ENCODE data around the gene IFNA8.
A peak's percentile ranks its signal among the peaks of the same experiment; 100 is the strongest.
"Not testable (repeated sequence)": the region's sequence is repeated elsewhere in the genome, so short reads cannot be mapped to it uniquely, and the experiment has no call there.

The IFNA8 gene

GRCh38 chr9:21415493-21416267, 6.8 kb downstream of the IFNA8 start:
- Histone ChIP-seq H3K9me3 (no peaks in the 10 kb centered on the region), H3K9ac (no peak overlapping the region), H3K27ac (no peak overlapping the region), H3K27me3 (no peaks in the 10 kb centered on the region), H4K20me1 (no peaks in the 10 kb centered on the region), H3K4me3 (no peak overlapping the region), H3K4me1 (peaks cover 66% of the 10 kb centered on the region), H3K4me2 (no peak overlapping the region), H3K36me3 (no peaks in the 10 kb centered on the region)
- no peak for TF ChIP-seq Cebpa-rat (IDR thresholded peaks at IDR 0.05)

GRCh38 chr9:21428235-21428634, 19.3 kb downstream of the IFNA8 start:
- no peak overlapping the region for H3K27ac ChIP-seq
- no peak overlapping the region for H3K4me2 ChIP-seq
- no peaks in the 10 kb centered on the region for H3K36me3 ChIP-seq
- no peak overlapping the region for H3K9ac ChIP-seq
- no peaks in the 10 kb centered on the region for H3K4me1 ChIP-seq
- no peaks in the 10 kb centered on the region for H4K20me1 ChIP-seq
- H3K4me3 ChIP-seq, result no peak overlapping the region
- TF ChIP-seq Cebpa-rat (IDR thresholded peaks at IDR 0.05), result no peak
- H3K9me3 ChIP-seq, result peaks cover 6% of the 10 kb centered on the region; the same call in 1 of the 2 replicates
- H3K27me3 ChIP-seq, result no peaks in the 10 kb centered on the region

GRCh38 chr9:21429191-21429590, 20.3 kb downstream of the IFNA8 start:
- no peak overlapping the region for H3K9ac ChIP-seq
- H3K27ac ChIP-seq, result no peak overlapping the region
- no peaks in the 10 kb centered on the region for H4K20me1 ChIP-seq
- no peaks in the 10 kb centered on the region for H3K4me1 ChIP-seq
- H3K36me3 ChIP-seq, result no peaks in the 10 kb centered on the region
- H3K4me3 ChIP-seq, result no peak overlapping the region
- no peak overlapping the region for H3K4me2 ChIP-seq
- no peaks in the 10 kb centered on the region for H3K27me3 ChIP-seq
- TF ChIP-seq Cebpa-rat (IDR thresholded peaks at IDR 0.05), result no peak
- H3K9me3 ChIP-seq, result peaks cover 3% of the 10 kb centered on the region; the same call in 1 of the 2 replicates

GRCh38 chr9:21432672-21433425, 23.9 kb downstream of the IFNA8 start:
- H3K9ac ChIP-seq, result no peak overlapping the region
- no peaks in the 10 kb centered on the region for H3K36me3 ChIP-seq
- H3K4me2 ChIP-seq, result no peak overlapping the region
- H3K4me3 ChIP-seq, result no peak overlapping the region
- no peaks in the 10 kb centered on the region for H3K9me3 ChIP-seq
- H3K27me3 ChIP-seq, result no peaks in the 10 kb centered on the region
- H4K20me1 ChIP-seq, result no peaks in the 10 kb centered on the region
- H3K4me1 ChIP-seq, result no peaks in the 10 kb centered on the region
- TF ChIP-seq Cebpa-rat (IDR thresholded peaks at IDR 0.05), result no peak
- H3K27ac ChIP-seq, result no peak overlapping the region

GRCh38 chr9:21434202-21435014, 25.5 kb downstream of the IFNA8 start:
- no peaks in the 10 kb centered on the region for H3K36me3 ChIP-seq
- H3K9ac ChIP-seq, result no peak overlapping the region
- H4K20me1 ChIP-seq, result no peaks in the 10 kb centered on the region
- no peaks in the 10 kb centered on the region for H3K4me1 ChIP-seq
- H3K27me3 ChIP-seq, result no peaks in the 10 kb centered on the region
- no peak overlapping the region for H3K4me2 ChIP-seq
- H3K9me3 ChIP-seq, result no peaks in the 10 kb centered on the region
- TF ChIP-seq Cebpa-rat (IDR thresholded peaks at IDR 0.05), result no peak
- no peak overlapping the region for H3K27ac ChIP-seq
- no peak overlapping the region for H3K4me3 ChIP-seq

GRCh38 chr9:21435015-21435383, 26.1 kb downstream of the IFNA8 start:
- not testable (repeated sequence) for H4K20me1 ChIP-seq, H3K4me3 ChIP-seq, H3K4me2 ChIP-seq, H3K36me3 ChIP-seq, H3K9ac ChIP-seq, H3K9me3 ChIP-seq, H3K4me1 ChIP-seq, H3K27me3 ChIP-seq, H3K27ac ChIP-seq

- peaks cover 18% of the 10 kb centered on the region for H3K4me1 ChIP-seq
- H3K9me3 ChIP-seq, result no peaks in the 10 kb centered on the region
- no peak within 1 kb of the TSS for H3K27ac ChIP-seq
- no peak for TF ChIP-seq Cebpa-rat (IDR thresholded peaks at IDR 0.05)
- H3K9ac ChIP-seq, result no peak within 1 kb of the TSS
- H3K27me3 ChIP-seq, result no peaks in the 10 kb centered on the region
- H3K4me2 ChIP-seq, result no peak within 1 kb of the TSS
- H3K4me3 ChIP-seq, result no peak within 1 kb of the TSS
- H3K36me3 ChIP-seq, result no peaks in the 10 kb centered on the region
- no peaks in the 10 kb centered on the region for H4K20me1 ChIP-seq
Measured at GRCh38 chr9:21440139-21440538, 31.2 kb downstream of the IFNA8 start, which contains the start of gene IFNA1. Gene IFNA1 (plus strand): TSS chr9:21440439. CDS start chr9:21440508, 69 bp downstream.

- H3K4me3 ChIP-seq, result no peak overlapping the region
- TF ChIP-seq Cebpa-rat (IDR thresholded peaks at IDR 0.05), result peak; percentile 69
- H3K9me3 ChIP-seq, result no peaks in the 10 kb centered on the region
- H3K27ac ChIP-seq, result no peak overlapping the region
- H4K20me1 ChIP-seq, result no peaks in the 10 kb centered on the region
- H3K4me2 ChIP-seq, result peak overlapping the region; percentile 47
- no peaks in the 10 kb centered on the region for H3K36me3 ChIP-seq
- H3K9ac ChIP-seq, result no peak overlapping the region
- peaks cover 18% of the 10 kb centered on the region for H3K4me1 ChIP-seq
- no peaks in the 10 kb centered on the region for H3K27me3 ChIP-seq
Measured at GRCh38 chr9:21443849-21444625, 35.1 kb downstream of the IFNA8 start.

- H3K27ac ChIP-seq, H3K4me3 ChIP-seq, H3K4me1 ChIP-seq, H3K9me3 ChIP-seq, H3K27me3 ChIP-seq, H4K20me1 ChIP-seq, H3K36me3 ChIP-seq, H3K9ac ChIP-seq, H3K4me2 ChIP-seq: not testable (repeated sequence)
Measured at GRCh38 chr9:21449312-21449711, 40.4 kb downstream of the IFNA8 start.

All from BLaER1 (cell line).